HFFc6 (cell line): Measurements from ENCODE around the gene NAA50. TPM values are rescaled to one million over a fixed set of nuclear protein-coding genes. Genes with fewer than 3 reads are reported as not detected.

ENCODE experiments used
- DNase-seq: peaks from one replicate; pipeline ENCODE4 v3.0.0-alpha.2; 2018
- H3K27ac Mint-ChIP-seq: 2 replicates; pipeline ENCODE4 v1.8.0; 2020; ENCODE audit warnings: mild to moderate bottlenecking, mixed read lengths
- H3K27me3 Mint-ChIP-seq: 2 replicates; pipeline ENCODE4 v1.8.0; 2021; ENCODE audit warnings: mild to moderate bottlenecking, moderate library complexity, mixed read lengths; ENCODE audit not compliant: insufficient read depth
- H3K36me3 Mint-ChIP-seq: 2 replicates; pipeline ENCODE4 v1.8.0; 2021; ENCODE audit warnings: low read depth, mixed read lengths
- H3K4me1 Mint-ChIP-seq: 2 replicates; pipeline ENCODE4 v1.8.0; 2020; ENCODE audit warnings: low read depth, mixed read lengths
- H3K4me3 Mint-ChIP-seq: 2 replicates; pipeline ENCODE4 v1.8.0; 2020; ENCODE audit warnings: mild to moderate bottlenecking, moderate library complexity, mixed read lengths
- H3K9me3 Mint-ChIP-seq: 2 replicates; pipeline ENCODE4 v1.8.0; 2020; ENCODE audit warnings: mild to moderate bottlenecking, mixed read lengths
- CTCF ChIP-seq: fragments of 200-600 bp; sonication (generic); IDR thresholded peaks from 2 replicates; pipeline ENCODE4 v1.5.0; 2021; ENCODE audit warnings: antibody characterized with exemption, mild to moderate bottlenecking
- total RNA-seq, 6 experiments: library from RNA; stranded (reverse); fragmentation: NEBNext Ultra II Directional; extraction: Animal tissue kit (Norgen Biotek cat#: 25700); gene quantifications; 2 replicates in 1 of 6; 3 replicates in 5 of 6; pipeline ENCODE4 v1.2.3, GENCODE V29; 2021

The NAA50 gene
- total RNA-seq, 6 experiments from 2014 or later = 146 to 178 (median 171) TPM

DNA sequence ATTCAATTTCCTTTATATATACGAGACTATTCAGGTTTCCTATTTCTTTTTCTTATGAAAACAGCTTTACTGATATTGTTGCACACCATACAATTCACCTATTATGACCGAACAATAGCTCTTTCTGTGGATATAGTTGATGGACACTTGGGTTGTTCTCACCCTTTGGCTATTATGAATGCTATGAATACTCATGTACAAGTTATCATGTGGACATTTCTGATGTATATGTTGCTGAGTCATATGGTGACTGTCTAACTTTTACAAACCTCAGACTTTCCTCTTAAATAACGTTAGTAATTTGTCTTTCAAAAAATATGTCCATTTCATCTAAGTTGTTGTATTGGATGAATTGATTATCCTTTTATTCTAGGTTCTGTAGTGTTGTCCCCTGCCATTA is 33.9 kb downstream of the NAA50 start:
- peaks cover 16% of the 10 kb centered on the region for H3K4me1 Mint-ChIP-seq
- no peak overlapping the region for H3K4me3 Mint-ChIP-seq
- no peak for TF ChIP-seq CTCF
- no peaks in the 10 kb centered on the region for H3K27me3 Mint-ChIP-seq
- no peak overlapping the region for H3K27ac Mint-ChIP-seq
- no peak for DNase-seq
- H3K36me3 Mint-ChIP-seq = peaks cover 12% of the 10 kb centered on the region; the same call in 1 of the 2 replicates
- no peaks in the 10 kb centered on the region for H3K9me3 Mint-ChIP-seq

DNA sequence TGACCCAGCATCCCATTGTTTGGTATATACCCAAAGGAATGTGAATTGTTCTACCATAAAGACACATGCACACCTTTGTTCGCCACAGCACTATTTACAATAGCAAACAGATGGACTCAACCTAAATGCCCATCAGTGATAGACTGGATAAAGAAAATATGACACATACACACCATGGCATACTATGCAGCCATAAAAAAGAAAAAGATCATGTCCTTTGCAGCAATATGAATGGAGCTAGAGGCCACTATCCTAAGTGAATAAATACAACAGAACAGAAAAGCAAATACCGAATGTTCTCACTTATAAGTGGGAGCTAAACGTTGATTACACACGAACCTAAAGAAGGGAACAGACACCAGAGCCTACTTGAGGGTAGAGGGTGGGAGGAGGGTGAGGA is 38.2 kb downstream of the NAA50 start:
- H3K9me3 Mint-ChIP-seq = no peaks in the 10 kb centered on the region
- peaks cover 7% of the 10 kb centered on the region for H3K4me1 Mint-ChIP-seq
- H3K4me3 Mint-ChIP-seq = no peak overlapping the region
- DNase-seq = no peak
- peaks cover 4% of the 10 kb centered on the region; the same call in 1 of the 2 replicates for H3K27me3 Mint-ChIP-seq
- H3K27ac Mint-ChIP-seq = no peak overlapping the region
- no peak for TF ChIP-seq CTCF
- H3K36me3 Mint-ChIP-seq = no peaks in the 10 kb centered on the region

- no peak for TF ChIP-seq CTCF
- no peaks in the 10 kb centered on the region for H3K36me3 Mint-ChIP-seq
- no peaks in the 10 kb centered on the region for H3K9me3 Mint-ChIP-seq
- H3K4me3 Mint-ChIP-seq = peak overlapping the region; percentile 60; the same call in 1 of the 2 replicates
- no peak for DNase-seq
- H3K27me3 Mint-ChIP-seq = no peaks in the 10 kb centered on the region; the same call in 1 of the 2 replicates
- H3K27ac Mint-ChIP-seq = peak overlapping the region; percentile 47; the same call in 1 of the 2 replicates
- H3K4me1 Mint-ChIP-seq = peaks cover 10% of the 10 kb centered on the region
These were observed 47.1 kb downstream of the NAA50 start for GRCh38 chr3:113698956-113699355.

GRCh38 chr3:113698213-113698742 is 47.8 kb downstream of the NAA50 start:
- Mint-ChIP-seq H3K27ac (no peak overlapping the region), H3K27me3 (no peaks in the 10 kb centered on the region; the same call in 1 of the 2 replicates), H3K4me1 (peaks cover 10% of the 10 kb centered on the region), H3K4me3 (no peak overlapping the region), H3K9me3 (no peaks in the 10 kb centered on the region), H3K36me3 (no peaks in the 10 kb centered on the region)
- TF ChIP-seq CTCF = no peak
- DNase-seq = no peak

- no peak for DNase-seq
- H3K9me3 Mint-ChIP-seq = no peaks in the 10 kb centered on the region
- TF ChIP-seq CTCF = no peak
- H3K4me3 Mint-ChIP-seq = no peak overlapping the region
- no peaks in the 10 kb centered on the region; the same call in 1 of the 2 replicates for H3K27me3 Mint-ChIP-seq
- H3K4me1 Mint-ChIP-seq = peaks cover 10% of the 10 kb centered on the region
- no peak overlapping the region for H3K27ac Mint-ChIP-seq
- no peaks in the 10 kb centered on the region for H3K36me3 Mint-ChIP-seq
These were observed 48.5 kb downstream of the NAA50 start for GRCh38 chr3:113697500-113698090.
